Stomach (tissue), 4 donors: ENCODE data around the gene PCNP.

Experiments used
- EP300 ChIP-seq: sonication (generic); formaldehyde crosslinking; IDR thresholded peaks from one replicate; pipeline ENCODE4 v1.6.1; 2017; ENCODE audit warnings: antibody characterized with exemption
- POLR2A ChIP-seq, 4 donors: fragments of 450-650 bp; IDR thresholded peaks; one replicate each; pipeline ENCODE4 v1.6.1; 2016; ENCODE audit warnings: antibody characterized with exemption in 4 of 4, control low read depth in 2 of 4, mild to moderate bottlenecking in 1 of 4, moderate library complexity in 1 of 4
- POLR2AphosphoS5 ChIP-seq, 3 donors: sonication (generic); formaldehyde crosslinking; IDR thresholded peaks; one replicate each; pipeline ENCODE4 v1.6.1; 2016; ENCODE audit warnings: antibody characterized with exemption in 3 of 3
- TF ChIP-seq, protein P1 (sequence below), 7 experiments: fragments of 450-650 bp in 4 of 7; fragments of 200-600 bp in 3 of 7; sonication (generic) in 3 of 7; IDR thresholded peaks; one replicate each; pipeline ENCODE4 v1.5.1; 2016 to 2019; ENCODE audit warnings: antibody characterized with exemption in 7 of 7, control low read depth in 2 of 7, mild to moderate bottlenecking in 1 of 7

DNA sequence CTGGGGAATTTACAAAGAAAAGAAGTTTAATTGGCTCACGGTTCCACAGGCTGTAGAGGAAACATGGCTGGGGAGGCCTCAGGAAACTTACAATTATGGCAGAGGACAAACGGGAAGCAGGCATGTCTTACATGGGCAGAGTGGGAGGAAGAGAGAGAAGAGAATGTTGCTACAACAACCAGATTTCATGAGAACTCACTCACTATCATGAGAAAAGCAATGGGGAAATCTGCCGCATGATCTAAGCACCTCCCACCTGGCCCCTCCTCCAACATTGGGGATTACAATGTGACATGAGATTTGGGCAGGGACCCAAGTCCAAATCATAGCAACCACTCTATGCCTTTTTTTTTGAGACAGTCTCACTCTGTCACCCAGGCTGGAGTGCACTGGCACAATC is 28.8 kb downstream of the PCNP start:
- TF ChIP-seq, protein P1, sequence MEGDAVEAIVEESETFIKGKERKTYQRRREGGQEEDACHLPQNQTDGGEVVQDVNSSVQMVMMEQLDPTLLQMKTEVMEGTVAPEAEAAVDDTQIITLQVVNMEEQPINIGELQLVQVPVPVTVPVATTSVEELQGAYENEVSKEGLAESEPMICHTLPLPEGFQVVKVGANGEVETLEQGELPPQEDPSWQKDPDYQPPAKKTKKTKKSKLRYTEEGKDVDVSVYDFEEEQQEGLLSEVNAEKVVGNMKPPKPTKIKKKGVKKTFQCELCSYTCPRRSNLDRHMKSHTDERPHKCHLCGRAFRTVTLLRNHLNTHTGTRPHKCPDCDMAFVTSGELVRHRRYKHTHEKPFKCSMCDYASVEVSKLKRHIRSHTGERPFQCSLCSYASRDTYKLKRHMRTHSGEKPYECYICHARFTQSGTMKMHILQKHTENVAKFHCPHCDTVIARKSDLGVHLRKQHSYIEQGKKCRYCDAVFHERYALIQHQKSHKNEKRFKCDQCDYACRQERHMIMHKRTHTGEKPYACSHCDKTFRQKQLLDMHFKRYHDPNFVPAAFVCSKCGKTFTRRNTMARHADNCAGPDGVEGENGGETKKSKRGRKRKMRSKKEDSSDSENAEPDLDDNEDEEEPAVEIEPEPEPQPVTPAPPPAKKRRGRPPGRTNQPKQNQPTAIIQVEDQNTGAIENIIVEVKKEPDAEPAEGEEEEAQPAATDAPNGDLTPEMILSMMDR (IDR thresholded peaks at IDR 0.05): no peak
- TF ChIP-seq EP300 (no peak), POLR2AphosphoS5 (IDR thresholded peaks at IDR 0.05) (no peak), POLR2A (IDR thresholded peaks at IDR 0.05) (no peak)
